ENCODE measurements around the gene PRSS57. TPM values are rescaled to one million over a fixed set of nuclear protein-coding genes. Genes with fewer than 3 reads are reported as not detected.

Gene PRSS57
- total RNA-seq, 1 experiment from 2014 or later: not detected

- Histone ChIP-seq H3K79me2 (ENCODE audit: low read length) (peaks cover 19% of the 10 kb centered on the region), H3K27me3 (ENCODE audit: low read length) (no peaks in the 10 kb centered on the region), H3K9ac (ENCODE audit: low read length) (no peak overlapping the region), H4K20me1 (ENCODE audit: low read length) (no peaks in the 10 kb centered on the region), H3K9me3 (ENCODE audit: low read length) (no peaks in the 10 kb centered on the region), H3K9me2 (replicated peaks; ENCODE audit: low read length) (no peaks in the 10 kb centered on the region), H2AFZ (ENCODE audit: low read length) (no peak overlapping the region), H3K27ac (ENCODE audit: low read length) (no peak overlapping the region), H3K4me1 (ENCODE audit: insufficient read depth, low read length) (peaks cover 15% of the 10 kb centered on the region), H3K36me3 (ENCODE audit: low read depth, low read length) (no peaks in the 10 kb centered on the region), H3K4me3 (ENCODE audit: low read length) (no peak overlapping the region), H3K4me2 (ENCODE audit: low read length) (no peak overlapping the region), H3F3A (ENCODE audit: low read length, unreplicated experiment) (no peaks in the 10 kb centered on the region)
- intact Hi-C loops (cut with micrococcal nuclease): no loop called here
- POLR2A ChIA-PET (ENCODE audit: unreplicated experiment): no interaction called here
- no TSS peak for BruUV-seq (replicated peaks)
- no peak for TF ChIP-seq EZH2 (IDR thresholded peaks at IDR 0.05; ENCODE audit: low read length, unreplicated experiment)
- no peak for TF ChIP-seq EZH2phosphoT487 (IDR thresholded peaks at IDR 0.05; ENCODE audit: borderline replicate concordance, low read length)
- no peak for DNase-seq
- CTCF ChIA-PET: no interaction called here
- ATAC-seq: no peak
These were observed 12.5 kb downstream of the PRSS57 start for GRCh38 chr19:682678-683320.

GRCh38 chr19:681029-682019, 13.9 kb downstream of the PRSS57 start:
- no peaks in the 10 kb centered on the region for H4K20me1 ChIP-seq (ENCODE audit: low read length)
- H2AFZ ChIP-seq (ENCODE audit: low read length): no peak overlapping the region
- H3K4me1 ChIP-seq (ENCODE audit: insufficient read depth, low read length): peaks cover 18% of the 10 kb centered on the region
- CTCF ChIA-PET: no interaction called here
- no peaks in the 10 kb centered on the region for H3K9me2 ChIP-seq (replicated peaks; ENCODE audit: low read length)
- no peaks in the 10 kb centered on the region for H3K36me3 ChIP-seq (ENCODE audit: low read depth, low read length)
- DNase-seq (peak; percentile 86), ATAC-seq (peak; percentile 33)
- H3K27ac ChIP-seq (ENCODE audit: low read length): peak overlapping the region; percentile 67; the same call in 1 of the 2 replicates
- H3K79me2 ChIP-seq (ENCODE audit: low read length): peaks cover 26% of the 10 kb centered on the region
- peak overlapping the region; percentile 54; the same call in 1 of the 2 replicates for H3K4me3 ChIP-seq (ENCODE audit: low read length)
- H3K4me2 ChIP-seq (ENCODE audit: low read length): 0 out of 2 replicates have a peak overlapping the region, but pooled peaks have one; percentile 80
- intact Hi-C loops (cut with micrococcal nuclease): no loop called here
- no peaks in the 10 kb centered on the region for H3K27me3 ChIP-seq (ENCODE audit: low read length)
- TF ChIP-seq EZH2phosphoT487 (IDR thresholded peaks at IDR 0.05; ENCODE audit: borderline replicate concordance, low read length) (no peak), CTCF (conservative IDR thresholded peaks at IDR 0.05; ENCODE audit: low read depth, low read length) (no peak), EZH2 (IDR thresholded peaks at IDR 0.05; ENCODE audit: low read length, unreplicated experiment) (no peak)
- POLR2A ChIA-PET (ENCODE audit: unreplicated experiment): interaction anchor here (0.6 kb wide), 2 partner anchors 19 to 110 kb away, joined by 4 to 8 read pairs; no protein-coding TSS in a partner anchor
- no peak overlapping the region; the same call in 1 of the 2 replicates for H3K9ac ChIP-seq (ENCODE audit: low read length)
- no peaks in the 10 kb centered on the region for H3K9me3 ChIP-seq (ENCODE audit: low read length)
- no peaks in the 10 kb centered on the region for H3F3A ChIP-seq (ENCODE audit: low read length, unreplicated experiment)
- BruUV-seq (replicated peaks): no TSS peak

- H3K9me3 ChIP-seq (ENCODE audit: low read length): no peaks in the 10 kb centered on the region
- H3K27me3 ChIP-seq (ENCODE audit: low read length): no peaks in the 10 kb centered on the region
- peak overlapping the region; percentile 80 for H3K4me2 ChIP-seq (ENCODE audit: low read length)
- peak overlapping the region; percentile 70 for H3K4me3 ChIP-seq (ENCODE audit: low read length)
- H3F3A ChIP-seq (ENCODE audit: low read length, unreplicated experiment): no peaks in the 10 kb centered on the region
- no peaks in the 10 kb centered on the region for H3K36me3 ChIP-seq (ENCODE audit: low read depth, low read length)
- POLR2A ChIA-PET (ENCODE audit: unreplicated experiment): interaction anchor here (0.5 to 1.0 kb wide), 4 partner anchors 20 to 109 kb away, joined by 3 to 8 read pairs (median 4); partner anchors contain the start of gene MISP
- H3K79me2 ChIP-seq (ENCODE audit: low read length): peaks cover 26% of the 10 kb centered on the region
- DNase-seq (peak; percentile 94), ATAC-seq (peak; percentile 64)
- CTCF ChIA-PET: no interaction called here
- intact Hi-C loops (cut with micrococcal nuclease): no loop called here
- H4K20me1 ChIP-seq (ENCODE audit: low read length): no peaks in the 10 kb centered on the region
- peak overlapping the region; percentile 67 for H3K27ac ChIP-seq (ENCODE audit: low read length)
- peak overlapping the region; percentile 74 for H2AFZ ChIP-seq (ENCODE audit: low read length)
- peaks cover 21% of the 10 kb centered on the region for H3K4me1 ChIP-seq (ENCODE audit: insufficient read depth, low read length)
- no TSS peak for BruUV-seq (replicated peaks)
- H3K9ac ChIP-seq (ENCODE audit: low read length): peak overlapping the region; percentile 84
- TF ChIP-seq EZH2phosphoT487 (IDR thresholded peaks at IDR 0.05; ENCODE audit: borderline replicate concordance, low read length) (peak; percentile 56; the same call in 1 of the 2 replicates), EZH2 (IDR thresholded peaks at IDR 0.05; ENCODE audit: low read length, unreplicated experiment) (no peak), CTCF (conservative IDR thresholded peaks at IDR 0.05; ENCODE audit: low read depth, low read length) (peak; percentile 30; the same call in 1 of the 2 replicates)
- no peaks in the 10 kb centered on the region for H3K9me2 ChIP-seq (replicated peaks; ENCODE audit: low read length)
These were observed 14.8 kb downstream of the PRSS57 start for GRCh38 chr19:680287-681028.

Data from PC-3 (cell line).